Coronary artery (tissue), 2 donors: ENCODE measurements around the gene LARP1B.

Source experiments
- DNase-seq: peaks from one replicate; pipeline ENCODE4 v3.0.0-alpha.2; 2017; ENCODE audit warnings: low spot score
- H3K27ac ChIP-seq, 2 donors: fragments of 200-600 bp; sonication (generic); one replicate each; pipeline ENCODE4 v1.5.1; 2016 to 2019
- H3K4me3 ChIP-seq: fragments of 200-600 bp; sonication (generic); 2 replicates; pipeline ENCODE4 v1.5.1; 2016; ENCODE audit warnings: mild to moderate bottlenecking, moderate library complexity
- TF ChIP-seq, protein P1 (sequence below): fragments of 200-600 bp; sonication (generic); IDR thresholded peaks from one replicate; pipeline ENCODE4 v1.5.1; 2019; ENCODE audit warnings: antibody characterized with exemption

The LARP1B gene

DNA sequence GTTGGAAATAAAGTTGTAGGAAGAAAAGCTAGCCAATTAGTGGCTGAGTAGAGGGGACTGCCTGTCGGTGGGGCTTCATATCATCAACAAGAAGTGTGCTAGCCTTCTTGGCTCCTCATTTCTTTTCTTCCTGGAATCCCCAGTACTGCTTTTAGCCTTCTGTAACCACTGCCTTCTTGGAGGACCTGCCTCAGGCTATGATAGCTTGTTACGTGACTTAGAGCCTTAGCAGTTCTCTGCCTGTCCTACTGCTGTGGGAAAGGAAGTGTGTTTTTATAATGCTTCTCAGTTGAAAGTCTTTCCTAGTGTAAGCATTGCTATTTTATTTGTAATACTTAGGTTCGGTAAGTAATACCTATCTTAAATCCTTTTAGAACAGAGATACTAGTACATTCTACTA is 61.9 kb downstream of the LARP1B start:
- Histone ChIP-seq H3K27ac (no peak overlapping the region), H3K4me3 (no peak overlapping the region)
- TF ChIP-seq, protein P1, sequence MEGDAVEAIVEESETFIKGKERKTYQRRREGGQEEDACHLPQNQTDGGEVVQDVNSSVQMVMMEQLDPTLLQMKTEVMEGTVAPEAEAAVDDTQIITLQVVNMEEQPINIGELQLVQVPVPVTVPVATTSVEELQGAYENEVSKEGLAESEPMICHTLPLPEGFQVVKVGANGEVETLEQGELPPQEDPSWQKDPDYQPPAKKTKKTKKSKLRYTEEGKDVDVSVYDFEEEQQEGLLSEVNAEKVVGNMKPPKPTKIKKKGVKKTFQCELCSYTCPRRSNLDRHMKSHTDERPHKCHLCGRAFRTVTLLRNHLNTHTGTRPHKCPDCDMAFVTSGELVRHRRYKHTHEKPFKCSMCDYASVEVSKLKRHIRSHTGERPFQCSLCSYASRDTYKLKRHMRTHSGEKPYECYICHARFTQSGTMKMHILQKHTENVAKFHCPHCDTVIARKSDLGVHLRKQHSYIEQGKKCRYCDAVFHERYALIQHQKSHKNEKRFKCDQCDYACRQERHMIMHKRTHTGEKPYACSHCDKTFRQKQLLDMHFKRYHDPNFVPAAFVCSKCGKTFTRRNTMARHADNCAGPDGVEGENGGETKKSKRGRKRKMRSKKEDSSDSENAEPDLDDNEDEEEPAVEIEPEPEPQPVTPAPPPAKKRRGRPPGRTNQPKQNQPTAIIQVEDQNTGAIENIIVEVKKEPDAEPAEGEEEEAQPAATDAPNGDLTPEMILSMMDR: no peak
- no peak for DNase-seq

DNA sequence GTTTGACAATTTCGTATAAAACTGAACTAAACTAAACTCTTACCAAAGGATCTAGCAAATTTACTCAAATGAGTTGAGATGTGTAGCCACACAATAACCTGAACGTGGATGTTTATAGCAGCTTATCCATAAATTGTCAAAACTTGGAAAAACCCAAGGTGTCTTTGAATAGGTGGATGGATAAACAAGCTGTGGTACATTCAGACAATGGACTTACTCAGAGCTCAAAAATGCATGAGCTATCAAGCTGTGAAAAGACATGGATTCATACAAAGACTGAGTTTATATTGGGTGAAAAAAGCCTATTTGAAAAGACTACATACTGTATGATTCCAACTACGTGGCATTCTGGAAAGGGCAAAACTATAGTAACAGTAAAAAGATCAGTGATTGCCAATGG is 69.5 kb downstream of the LARP1B start:
- no peak for DNase-seq
- TF ChIP-seq, protein P1: no peak
- no peak overlapping the region for H3K4me3 ChIP-seq
- H3K27ac ChIP-seq: no peak overlapping the region

DNA sequence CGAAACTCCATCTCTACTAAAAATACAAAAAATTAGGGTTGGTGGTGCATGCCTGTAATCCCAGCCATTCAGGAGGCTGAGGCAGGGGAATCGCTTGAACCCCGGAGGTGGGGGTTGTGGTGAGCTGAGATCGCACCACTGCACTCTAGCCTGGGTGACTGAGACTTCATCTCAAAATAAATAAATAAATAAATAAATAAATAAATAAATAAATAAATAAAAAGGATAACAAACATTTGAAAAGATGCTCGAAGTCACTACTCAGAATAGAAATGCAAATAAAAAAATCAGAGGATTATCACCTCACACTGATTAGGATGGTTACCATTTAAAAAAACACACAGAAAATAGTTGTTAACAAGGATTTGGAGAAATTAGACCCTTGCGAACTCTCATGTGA is 73.8 kb downstream of the LARP1B start:
- TF ChIP-seq, protein P1: no peak
- no peak for DNase-seq
- Histone ChIP-seq H3K27ac (no peak overlapping the region), H3K4me3 (no peak overlapping the region)

DNA sequence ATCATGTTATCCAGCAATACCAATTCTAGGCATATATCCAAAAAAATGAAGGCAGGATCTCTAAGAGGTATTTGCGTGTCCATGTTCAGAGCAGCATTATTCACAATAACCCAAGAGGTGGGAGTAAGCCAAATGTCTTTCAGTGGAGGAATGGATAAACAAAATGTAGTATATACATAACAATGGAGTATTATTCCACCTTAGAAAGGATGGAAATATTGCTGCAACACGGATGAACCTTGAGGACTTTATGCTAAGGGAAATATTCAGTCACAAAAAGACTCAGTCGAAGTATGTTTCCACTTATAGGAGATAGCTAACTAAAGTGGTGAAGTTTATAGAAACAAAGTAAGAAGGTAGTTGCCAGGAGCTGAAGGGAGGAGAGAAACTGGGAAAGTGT is 74.3 kb downstream of the LARP1B start:
- Histone ChIP-seq H3K4me3 (no peak overlapping the region), H3K27ac (no peak overlapping the region)
- TF ChIP-seq, protein P1: no peak
- no peak for DNase-seq

DNA sequence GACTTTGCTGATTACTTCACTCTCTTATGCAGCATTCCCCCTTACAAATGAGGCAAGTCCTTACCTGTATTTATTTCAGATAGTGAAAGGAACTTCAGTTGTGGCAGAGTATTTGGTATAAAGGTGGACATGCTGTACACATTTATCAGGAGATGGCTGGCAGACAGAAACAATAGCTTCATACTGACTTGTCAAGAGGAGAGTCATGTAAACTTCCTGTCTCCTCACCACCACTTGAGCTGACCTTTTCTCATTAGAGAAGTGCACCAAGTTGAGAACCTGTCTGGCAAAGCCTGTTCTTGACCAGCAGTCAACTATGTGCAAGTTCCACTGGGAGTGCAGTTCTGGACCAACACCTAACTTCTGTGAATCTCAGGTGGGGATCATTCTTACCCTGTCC is 80.8 kb downstream of the LARP1B start:
- TF ChIP-seq, protein P1: no peak
- H3K4me3 ChIP-seq: no peak overlapping the region
- no peak overlapping the region for H3K27ac ChIP-seq
- no peak for DNase-seq

DNA sequence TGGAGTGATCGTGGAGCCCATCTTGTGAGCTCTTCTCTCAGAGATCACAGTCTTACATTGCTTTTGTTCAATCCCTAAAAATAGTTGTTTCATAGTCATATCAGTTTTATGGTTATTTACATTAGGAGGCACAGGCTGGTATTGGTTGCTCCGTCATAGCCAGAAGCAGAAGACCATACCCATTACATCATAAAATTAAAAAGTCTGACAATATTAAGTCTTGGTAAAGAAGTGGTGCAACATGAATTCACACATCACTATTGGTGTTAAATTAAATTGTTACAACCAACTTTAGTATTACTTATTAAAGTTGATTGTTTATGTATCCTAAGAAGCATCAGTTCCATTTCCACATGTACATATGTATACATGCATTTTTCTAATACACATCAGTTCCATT is 84.6 kb downstream of the LARP1B start:
- no peak overlapping the region for H3K4me3 ChIP-seq
- DNase-seq: no peak
- no peak overlapping the region for H3K27ac ChIP-seq
- TF ChIP-seq, protein P1: no peak

DNA sequence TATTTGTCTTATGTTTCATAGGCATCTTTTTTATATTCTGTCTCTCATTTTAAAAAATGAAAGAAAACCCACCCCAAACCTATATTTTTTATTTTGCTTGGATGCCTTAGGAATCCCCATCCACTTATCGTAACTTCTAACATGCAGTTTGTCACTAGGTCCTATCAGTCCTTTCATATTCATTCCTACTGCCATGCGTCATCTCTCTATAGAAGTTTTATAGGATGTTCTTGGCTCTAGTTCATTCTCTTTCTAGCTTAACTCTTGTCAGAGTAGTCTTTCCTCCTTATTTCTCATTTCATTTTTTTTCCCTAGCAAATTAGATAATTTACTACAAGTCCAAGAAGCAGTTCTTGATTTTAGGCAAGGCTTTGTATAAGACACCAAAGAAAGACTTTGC is 92.7 kb downstream of the LARP1B start:
- TF ChIP-seq, protein P1: no peak
- no peak overlapping the region for H3K27ac ChIP-seq
- DNase-seq: no peak
- no peak overlapping the region for H3K4me3 ChIP-seq
